Activated CD8-positive, alpha-beta memory T cell treated with anti-CD3 and anti-CD28 coated beads for 4 hours (primary cell): ENCODE data around the gene LCE5A.
"Not testable (repeated sequence)": the region's sequence is repeated elsewhere in the genome, so short reads cannot be mapped to it uniquely, and the experiment has no call there.

Experiments
- DNase-seq, 2 donors: peaks; one replicate each; pipeline ENCODE4 v3.0.0-alpha.2; 2020; ENCODE audit warnings: low read depth in 2 of 2

Gene LCE5A

GRCh38 chr1:152510503-152510902 is at the start of gene LCE5A:
TSS of gene LCE5A (plus strand) at chr1:152510803. CDS start at chr1:152511535, 732 bp downstream.
- DNase-seq, result no peak

- peak; percentile 18 to 38 for DNase-seq
Observed at GRCh38 chr1:152461544-152461943, 49.1 kb upstream of the LCE5A start.

- DNase-seq, result no peak
Observed at GRCh38 chr1:152462636-152463035, 48.0 kb upstream of the LCE5A start.

GRCh38 chr1:152466217-152466616 is 44.4 kb upstream of the LCE5A start:
- no peak for DNase-seq

GRCh38 chr1:152473887-152474537 is 36.6 kb upstream of the LCE5A start:
- no peak for DNase-seq

- peak; percentile 21 to 32 for DNase-seq
Observed at GRCh38 chr1:152479792-152480595, 30.6 kb upstream of the LCE5A start.

- no peak for DNase-seq
Observed at GRCh38 chr1:152481869-152482664, 28.5 kb upstream of the LCE5A start.

- no peak for DNase-seq
Observed at GRCh38 chr1:152486400-152487006, 24.1 kb upstream of the LCE5A start.

- no peak for DNase-seq
Observed at GRCh38 chr1:152487871-152488270, 22.7 kb upstream of the LCE5A start.

GRCh38 chr1:152491537-152491936 is 19.1 kb upstream of the LCE5A start:
- not testable (repeated sequence) for DNase-seq

- DNase-seq, result no peak
Observed at GRCh38 chr1:152495066-152495675, 15.4 kb upstream of the LCE5A start.

GRCh38 chr1:152497273-152497672 is 13.3 kb upstream of the LCE5A start:
- DNase-seq, result no peak

- DNase-seq, result no peak
Observed at GRCh38 chr1:152501704-152502103, 8.9 kb upstream of the LCE5A start.

GRCh38 chr1:152502496-152503180 is 8.0 kb upstream of the LCE5A start:
- DNase-seq, result no peak

GRCh38 chr1:152505083-152505482 is 5.5 kb upstream of the LCE5A start:
- no peak for DNase-seq

GRCh38 chr1:152506899-152507498 is 3.6 kb upstream of the LCE5A start:
- DNase-seq, result no peak

GRCh38 chr1:152511596-152511995 is 993 bp downstream of the LCE5A start:
- DNase-seq, result no peak

- DNase-seq, result no peak
Observed at GRCh38 chr1:152513081-152513480, 2.5 kb downstream of the LCE5A start.

- no peak for DNase-seq
Observed at GRCh38 chr1:152514715-152515433, 4.3 kb downstream of the LCE5A start.

GRCh38 chr1:152515434-152515783 is 4.8 kb downstream of the LCE5A start:
- DNase-seq, result no peak
